ENCODE measurements around the gene PLA2G2E. TPM values are rescaled to one million over a fixed set of nuclear protein-coding genes. Genes with fewer than 3 reads are reported as not detected.
A peak's percentile ranks its signal among the peaks of the same experiment; 100 is the strongest.

Gene PLA2G2E, protein sequence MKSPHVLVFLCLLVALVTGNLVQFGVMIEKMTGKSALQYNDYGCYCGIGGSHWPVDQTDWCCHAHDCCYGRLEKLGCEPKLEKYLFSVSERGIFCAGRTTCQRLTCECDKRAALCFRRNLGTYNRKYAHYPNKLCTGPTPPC
- not detected for polyA plus RNA-seq (ENCODE audit: insufficient read length in 3 of 3)

DNA sequence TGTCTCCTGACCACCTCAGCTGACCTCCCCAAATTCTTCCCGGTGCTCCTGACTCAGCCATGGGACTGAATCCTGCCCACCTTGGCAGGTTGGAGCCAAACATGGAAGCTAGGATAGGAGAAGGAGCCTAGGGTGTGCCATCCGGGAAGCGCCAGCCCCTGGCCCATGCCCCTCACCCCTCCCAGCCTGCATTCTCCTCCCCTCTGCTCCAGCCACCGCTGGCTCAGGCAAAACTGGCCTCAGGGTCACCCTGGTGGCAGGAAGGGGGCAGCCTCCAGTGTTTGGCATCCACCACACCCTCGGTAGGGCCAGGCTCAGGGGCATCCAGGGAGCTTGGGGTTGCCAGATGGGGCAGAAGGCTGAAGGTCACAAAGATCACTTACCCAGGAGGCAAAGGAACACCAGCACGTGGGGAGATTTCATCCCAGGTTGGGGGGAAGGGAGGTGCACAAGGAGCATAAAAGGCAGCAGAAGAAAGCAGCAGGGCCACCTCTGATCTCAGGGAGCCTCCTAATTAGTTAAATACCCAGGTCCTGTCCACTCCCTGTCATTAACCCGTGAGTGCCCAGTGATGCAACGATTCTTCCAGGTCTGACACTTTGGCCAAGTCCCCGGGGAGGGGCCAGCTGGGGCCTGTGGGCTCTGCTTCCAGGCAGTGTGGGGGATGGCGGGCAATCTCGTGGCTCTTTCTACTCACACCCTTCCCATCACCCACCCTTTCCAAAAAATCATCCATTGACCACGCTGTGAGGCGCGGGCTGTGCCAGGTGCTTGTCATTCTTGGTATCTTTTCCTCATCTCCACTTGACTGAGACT is at the start of gene PLA2G2E:
Gene PLA2G2E (minus strand): TSS at position 481 of the 816 bp plus-strand sequence. CDS start 58 bp downstream, at position 423.
- no peak for DNase-seq (ENCODE audit: low read depth in 3 of 3, low spot score in 2 of 3)

DNA sequence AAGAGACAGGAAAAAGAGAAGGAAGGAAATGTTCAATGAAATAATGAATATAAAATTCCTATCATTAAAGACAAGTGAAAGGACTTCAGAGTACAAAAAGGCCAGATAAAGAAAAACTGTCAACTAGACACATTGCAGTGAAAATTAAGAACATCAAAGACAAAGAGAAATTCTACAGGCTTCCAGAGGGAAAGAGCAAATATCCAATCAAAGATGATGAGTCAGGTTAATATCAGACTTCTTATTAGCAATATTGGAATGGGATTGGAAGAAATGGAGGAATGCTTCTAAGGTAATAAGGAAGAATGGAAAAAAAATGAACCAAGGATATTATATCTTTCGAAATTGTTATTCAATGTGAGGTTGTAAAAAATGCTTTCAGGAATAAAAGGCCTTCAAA is 48.2 kb upstream of the PLA2G2E start:
- no peak for DNase-seq (ENCODE audit: low read depth in 3 of 3, low spot score in 2 of 3)

DNA sequence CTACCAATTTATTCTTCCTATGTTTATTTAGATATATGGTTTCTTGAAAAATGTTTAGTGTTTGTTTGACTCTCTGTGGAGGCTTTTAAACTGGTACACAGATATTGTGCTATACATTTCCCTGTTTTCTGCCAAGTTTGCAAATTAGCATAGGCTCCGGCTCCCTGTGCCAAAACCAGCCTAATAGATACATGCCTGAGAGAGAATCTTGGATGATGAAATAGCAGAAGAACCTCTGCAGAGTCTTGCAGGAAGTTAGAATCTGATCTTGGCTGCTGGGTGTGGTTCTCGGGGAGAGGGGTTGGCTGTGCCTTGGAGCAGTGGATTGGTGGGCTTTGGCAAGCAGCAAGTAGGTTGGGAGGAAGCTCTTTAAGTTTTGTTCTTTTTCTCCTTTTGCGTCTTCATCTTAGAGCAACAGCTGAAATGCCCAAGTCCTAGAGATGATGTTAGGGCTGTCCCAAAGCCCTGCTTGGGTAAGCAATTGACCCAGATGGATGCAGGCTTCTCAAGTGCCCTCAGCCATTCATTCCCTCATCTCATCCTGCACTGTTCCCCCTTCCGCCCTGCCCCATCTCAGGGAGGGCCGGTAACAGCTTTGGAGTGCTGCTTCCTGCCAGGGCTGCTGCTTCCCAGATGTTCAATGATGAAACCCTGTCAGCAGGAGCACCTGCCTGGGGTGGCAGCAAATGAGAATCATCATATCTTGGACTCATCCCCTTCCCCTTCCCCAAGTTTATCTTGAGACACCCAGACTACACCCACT is 46.7 kb upstream of the PLA2G2E start:
- no peak for DNase-seq (ENCODE audit: low read depth in 3 of 3, low spot score in 2 of 3)

DNA sequence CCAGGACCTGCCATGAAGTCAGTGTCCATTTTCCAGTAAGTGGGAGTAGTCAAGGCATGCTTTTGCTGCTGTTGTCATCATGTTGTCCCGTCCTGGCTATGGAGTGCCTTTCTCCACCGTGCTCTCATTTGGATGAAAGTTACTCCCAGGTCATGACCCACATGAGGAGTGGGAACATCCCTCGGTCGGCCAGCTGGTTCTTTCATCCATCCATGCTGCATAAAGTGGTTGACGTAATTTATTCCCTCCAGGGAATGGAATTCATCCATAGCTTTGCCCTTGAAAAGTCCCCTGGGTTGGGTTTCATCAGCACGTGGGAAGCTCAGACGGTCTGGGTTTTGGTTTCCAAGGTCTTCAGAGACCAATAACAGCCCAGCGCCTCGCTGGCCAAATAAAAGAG is 44.4 kb upstream of the PLA2G2E start:
- peak; percentile 23 to 61 (median 54) for DNase-seq (ENCODE audit: low read depth in 3 of 3, low spot score in 2 of 3)

DNA sequence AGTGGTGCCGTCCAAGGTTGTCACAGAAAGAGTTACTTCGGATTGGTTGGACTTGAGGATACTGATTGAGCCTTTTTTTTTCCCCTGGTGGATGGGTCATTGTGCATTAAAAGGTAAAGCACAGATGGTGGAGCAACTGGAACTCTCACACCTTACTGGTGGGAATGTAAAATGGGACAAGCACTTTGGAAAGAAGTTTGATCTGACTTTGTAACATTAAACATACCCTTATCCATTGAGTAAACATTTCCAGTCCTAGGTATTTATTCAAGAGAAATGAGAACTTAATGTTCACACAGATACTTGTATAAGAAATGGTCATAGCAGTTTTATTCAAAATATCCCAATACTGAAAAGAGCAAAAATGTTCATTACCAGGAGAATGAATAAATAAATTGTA is 41.1 kb upstream of the PLA2G2E start:
- DNase-seq (ENCODE audit: low read depth in 3 of 3, low spot score in 2 of 3), result no peak

DNA sequence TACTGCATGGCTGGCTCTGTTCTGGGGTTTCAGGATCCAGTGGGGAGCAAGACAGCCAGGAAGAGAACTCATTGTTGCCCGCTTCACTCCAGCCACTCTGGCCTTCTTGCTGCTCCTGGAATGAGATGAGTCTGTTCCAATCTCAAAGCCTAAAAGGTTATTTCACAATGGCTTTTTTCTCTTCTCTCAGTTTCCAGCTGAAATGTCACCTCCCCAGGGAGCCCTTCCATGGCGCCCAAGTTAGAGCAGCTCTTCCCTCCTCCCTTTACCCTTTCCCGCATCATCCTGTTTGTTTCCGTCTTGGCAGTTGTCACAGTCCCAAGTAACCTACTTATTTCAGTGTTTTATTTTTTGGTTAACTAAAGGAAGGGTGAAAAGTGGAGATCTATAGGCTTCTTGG is 40.2 kb upstream of the PLA2G2E start:
- DNase-seq (ENCODE audit: low read depth in 3 of 3, low spot score in 2 of 3), result no peak

DNA sequence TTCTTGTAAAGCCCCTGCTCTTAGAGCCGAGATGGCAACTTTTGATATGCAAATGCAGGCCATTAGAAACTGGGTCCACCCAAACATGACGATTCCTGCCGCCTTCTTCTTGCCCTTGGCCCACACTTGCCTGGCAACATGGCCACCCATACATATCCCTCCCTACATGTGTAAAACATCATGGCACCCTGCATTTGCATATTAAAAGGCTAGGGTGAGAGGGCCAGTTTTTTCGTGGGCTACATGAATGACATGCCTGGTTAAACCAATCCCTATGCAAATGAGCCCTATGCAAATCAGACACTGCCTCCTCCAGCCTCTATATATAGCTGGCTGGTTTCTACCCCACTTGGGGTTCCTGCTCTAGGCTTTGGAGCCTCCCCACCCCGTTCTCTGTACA is 37.2 kb upstream of the PLA2G2E start:
- no peak for DNase-seq (ENCODE audit: low read depth in 3 of 3, low spot score in 2 of 3)

DNA sequence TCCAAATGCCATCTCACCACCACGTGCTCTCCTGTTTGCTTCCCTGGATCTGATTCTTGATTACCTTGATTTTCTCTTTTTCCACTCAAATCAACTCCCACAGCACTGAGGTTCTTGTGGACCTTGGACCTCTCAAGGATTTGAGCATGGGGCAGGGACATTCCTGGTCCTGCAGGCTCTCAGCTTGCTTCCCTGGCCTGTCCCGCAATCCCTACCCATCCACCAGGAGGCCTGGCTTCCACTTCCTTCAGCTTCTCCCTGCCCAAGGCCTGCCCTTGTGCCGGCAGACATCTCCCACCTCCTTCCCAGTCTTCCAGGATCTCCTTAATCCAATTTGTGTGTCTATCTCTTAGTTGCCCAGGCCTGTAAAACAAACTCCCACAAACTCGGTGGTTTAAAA is 34.4 kb upstream of the PLA2G2E start:
- DNase-seq (ENCODE audit: low read depth in 3 of 3, low spot score in 2 of 3), result no peak

DNA sequence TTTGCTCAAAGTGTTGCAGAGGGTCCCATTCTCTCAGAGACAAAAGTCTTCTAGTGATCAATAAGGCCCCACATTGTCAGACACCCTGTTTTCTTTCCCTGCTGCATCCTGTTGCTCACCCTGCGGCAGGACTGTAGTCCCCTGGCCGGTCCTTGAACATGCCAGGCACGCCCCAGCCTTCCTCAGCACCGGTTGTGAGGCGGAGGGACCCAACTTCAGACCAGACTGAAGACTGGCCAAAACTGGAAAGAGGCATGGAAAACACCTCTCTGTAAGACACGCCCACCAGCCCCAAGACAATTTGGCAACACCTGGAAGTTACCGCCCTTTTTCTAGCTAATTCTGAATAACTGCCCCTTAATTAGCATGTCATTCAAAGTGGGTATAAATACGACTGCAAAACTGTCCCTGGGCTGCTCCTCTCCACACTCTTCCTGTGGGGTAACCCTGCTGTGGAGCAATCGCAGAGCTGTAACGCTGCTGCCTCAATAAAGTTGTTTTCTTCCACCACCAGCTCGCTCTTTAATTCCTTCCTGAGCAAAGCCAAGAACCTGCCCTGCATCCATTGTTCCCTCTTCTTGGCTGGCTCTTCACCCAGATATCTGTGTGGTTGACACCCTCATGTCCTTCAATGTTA is 32.2 kb upstream of the PLA2G2E start:
- no peak for DNase-seq (ENCODE audit: low read depth in 3 of 3, low spot score in 2 of 3)

DNA sequence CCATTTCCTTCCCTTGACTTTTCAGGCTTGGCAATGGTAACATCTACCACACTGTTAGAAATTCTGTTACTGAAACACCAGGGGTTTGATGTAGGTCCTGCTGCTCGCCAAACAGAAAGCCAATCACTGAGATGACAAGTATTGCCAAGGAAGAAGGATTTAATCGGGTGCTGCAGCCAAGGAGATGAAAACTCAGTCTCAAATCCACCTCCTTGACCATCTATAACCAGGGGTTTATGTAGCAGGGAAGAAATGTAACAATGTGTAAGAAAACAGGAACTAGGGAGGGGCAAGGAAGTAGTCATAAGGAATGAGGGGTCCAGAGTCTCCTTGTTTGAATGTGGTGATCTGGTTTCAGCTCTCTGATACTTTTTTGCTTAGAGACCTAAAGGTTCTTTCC is 30.6 kb upstream of the PLA2G2E start:
- DNase-seq (ENCODE audit: low read depth in 3 of 3, low spot score in 2 of 3), result no peak

DNA sequence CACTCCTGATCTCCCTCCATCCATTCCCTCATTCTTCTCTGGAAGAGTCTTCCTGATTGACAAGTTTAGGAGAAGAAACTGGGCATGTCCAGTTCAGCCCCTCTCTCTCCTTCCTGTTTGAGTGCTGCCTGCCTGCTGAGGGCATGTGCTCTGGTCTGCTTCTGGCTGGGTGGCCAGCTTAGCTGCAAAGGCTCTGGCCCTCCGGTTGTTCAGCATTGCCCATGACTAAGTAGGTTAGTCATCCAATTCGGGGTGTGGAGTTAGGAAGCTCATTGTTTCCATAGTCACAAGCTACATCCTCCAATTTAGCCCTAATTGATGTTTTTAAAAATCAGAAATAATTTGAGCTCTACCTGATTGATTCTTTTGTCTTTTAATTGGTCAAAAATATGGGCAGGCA is 25.6 kb upstream of the PLA2G2E start:
- DNase-seq (ENCODE audit: low read depth in 3 of 3, low spot score in 2 of 3), result no peak

DNA sequence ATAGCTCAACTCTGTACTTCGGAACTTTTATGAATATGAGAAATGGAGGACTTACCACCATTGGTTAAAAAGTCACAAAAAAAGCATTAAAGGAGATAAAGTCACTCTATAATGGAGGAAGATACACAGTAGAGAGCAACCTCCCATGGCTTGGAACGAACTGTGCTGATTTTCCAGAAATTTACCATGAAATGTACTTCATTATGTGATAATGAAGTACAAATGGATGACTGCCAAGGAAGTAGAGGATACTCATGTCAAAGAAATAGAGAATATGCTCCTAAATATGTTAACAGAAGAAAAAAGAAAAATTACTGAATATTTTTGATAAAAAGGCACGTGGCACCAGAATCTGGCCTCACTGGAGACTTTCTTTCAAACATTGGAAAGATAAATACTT is 23.6 kb upstream of the PLA2G2E start:
- DNase-seq (ENCODE audit: low read depth in 3 of 3, low spot score in 2 of 3), result no peak

DNA sequence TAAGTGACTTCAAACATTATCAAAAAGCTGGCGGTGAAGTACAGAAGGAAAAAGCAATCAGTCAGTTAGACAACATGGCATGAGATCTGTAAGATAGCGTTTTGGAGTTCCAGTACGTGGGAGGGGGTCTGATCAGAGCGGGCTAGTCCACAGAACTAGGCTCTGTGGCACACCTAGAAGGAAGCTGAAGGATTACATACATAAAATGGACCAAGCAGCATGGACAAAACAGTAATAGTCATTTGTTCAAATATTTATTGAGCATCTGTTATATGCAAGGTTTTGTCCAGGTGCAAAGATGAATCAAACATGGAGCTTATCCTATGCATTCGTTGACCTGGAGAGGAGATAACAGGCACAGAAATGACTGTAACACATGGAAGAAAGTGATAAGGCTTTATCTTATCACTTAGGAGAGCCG is 22.9 kb upstream of the PLA2G2E start:
- DNase-seq (ENCODE audit: low read depth in 3 of 3, low spot score in 2 of 3), result no peak

DNA sequence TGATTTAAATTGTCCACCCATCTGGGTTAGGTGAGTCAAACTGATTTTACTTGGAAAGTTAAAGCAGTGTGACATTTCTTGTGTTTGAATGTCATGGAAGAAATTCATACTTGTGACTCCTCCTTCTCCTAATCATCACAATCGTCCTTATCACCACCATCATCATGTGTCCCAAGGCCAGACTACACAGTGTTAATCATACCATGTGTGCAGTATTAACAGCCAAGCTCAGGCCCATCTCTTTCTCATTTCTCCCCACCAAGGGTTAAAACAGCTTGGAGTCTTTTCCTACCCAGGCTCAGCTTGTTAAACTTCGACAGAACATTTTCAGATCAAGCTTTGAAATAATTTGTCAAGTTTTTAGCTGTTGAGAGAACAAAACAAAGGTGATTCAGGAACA is 22.5 kb upstream of the PLA2G2E start:
- no peak for DNase-seq (ENCODE audit: low read depth in 3 of 3, low spot score in 2 of 3)

DNA sequence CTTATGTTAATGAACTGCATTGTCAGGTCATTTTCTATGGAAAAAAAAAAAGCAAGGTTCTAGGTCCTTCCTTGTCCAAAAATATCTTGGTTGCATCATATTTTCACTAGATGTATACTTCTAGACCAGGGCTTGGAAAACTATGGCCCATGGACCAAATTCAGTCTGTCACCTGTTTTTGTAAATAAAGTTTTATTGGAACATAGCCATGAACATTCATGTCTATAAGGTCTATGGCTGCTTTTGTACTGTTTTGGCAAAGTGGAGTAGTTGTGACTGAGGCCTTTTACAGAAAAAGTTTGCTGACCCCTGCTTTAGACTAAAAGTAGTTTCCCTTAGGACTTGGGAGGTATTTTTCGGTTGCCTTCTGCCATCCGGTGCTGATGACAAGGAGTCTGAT is 19.2 kb upstream of the PLA2G2E start:
- DNase-seq (ENCODE audit: low read depth in 3 of 3, low spot score in 2 of 3), result no peak

DNA sequence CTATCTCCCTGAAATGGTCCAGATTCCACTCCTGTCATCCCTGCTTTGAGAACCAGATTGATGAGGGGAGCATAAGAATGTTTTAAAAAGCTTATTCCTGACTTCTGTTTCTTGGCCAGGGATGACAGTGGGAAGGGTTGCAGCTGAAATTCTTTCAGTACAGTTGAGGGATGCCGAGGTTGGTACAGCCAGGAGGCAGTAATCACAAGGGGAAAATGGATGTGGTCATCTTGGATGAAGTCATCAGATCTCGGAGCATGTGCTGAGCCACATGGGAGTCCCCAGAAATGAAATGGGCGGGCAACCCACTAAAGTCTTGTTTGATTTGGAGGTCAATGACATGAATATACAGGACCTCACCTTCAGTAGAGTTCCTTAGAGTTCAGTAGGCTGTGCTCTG is 18.7 kb upstream of the PLA2G2E start:
- no peak for DNase-seq (ENCODE audit: low read depth in 3 of 3, low spot score in 2 of 3)

DNA sequence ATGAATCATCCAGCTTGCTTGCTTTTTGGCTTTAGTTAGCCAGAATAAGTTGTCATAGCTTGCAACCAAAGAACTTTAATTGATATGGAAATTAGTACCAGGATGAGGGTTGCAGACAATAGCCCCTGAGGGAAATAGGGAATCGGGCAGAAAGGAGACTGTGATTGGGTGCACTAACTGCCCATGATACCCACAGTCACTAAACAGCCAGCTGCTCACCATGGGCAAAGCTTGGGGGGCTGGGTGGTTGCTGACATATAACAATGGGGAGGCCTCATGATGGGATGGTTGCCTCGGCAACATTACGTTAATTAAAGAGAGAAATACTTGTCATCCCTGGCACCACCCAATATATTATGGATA is 17.8 kb upstream of the PLA2G2E start:
- no peak for DNase-seq (ENCODE audit: low read depth in 3 of 3, low spot score in 2 of 3)

DNA sequence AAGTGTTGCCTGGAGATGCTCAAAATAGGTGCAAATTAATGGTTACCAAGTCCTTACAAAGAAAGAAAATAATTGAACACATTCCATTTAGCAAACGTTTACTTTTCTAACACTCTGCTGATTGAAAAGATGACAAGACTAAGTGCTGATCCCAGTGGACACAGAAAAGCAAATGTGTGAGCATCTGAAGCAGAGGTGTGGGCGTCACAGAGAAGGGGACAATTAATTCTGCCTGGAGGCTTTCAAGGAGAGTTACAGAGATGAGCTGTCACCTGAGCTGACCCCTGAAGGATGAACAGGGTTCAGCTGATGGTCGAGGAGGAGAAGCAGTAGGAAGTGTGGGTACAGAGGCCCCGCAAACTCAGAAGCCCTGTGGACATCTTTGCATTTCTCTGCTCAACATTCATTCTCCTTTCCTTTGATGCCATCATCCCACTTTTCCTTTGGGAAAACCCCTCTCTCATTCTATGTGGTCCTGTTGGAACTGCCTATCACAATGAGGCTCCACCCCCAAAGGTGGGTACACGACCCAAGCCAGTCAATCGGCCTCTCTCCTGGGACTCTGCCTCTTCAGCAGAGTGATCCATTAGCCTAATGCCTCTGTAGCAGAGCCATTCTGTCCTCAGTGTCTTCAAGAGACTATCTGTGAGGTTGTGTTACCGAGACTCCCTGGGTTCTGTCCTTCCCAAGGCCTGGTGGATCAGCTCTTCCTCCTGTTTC is 17.2 kb upstream of the PLA2G2E start:
- DNase-seq (ENCODE audit: low read depth in 3 of 3, low spot score in 2 of 3), result no peak

DNA sequence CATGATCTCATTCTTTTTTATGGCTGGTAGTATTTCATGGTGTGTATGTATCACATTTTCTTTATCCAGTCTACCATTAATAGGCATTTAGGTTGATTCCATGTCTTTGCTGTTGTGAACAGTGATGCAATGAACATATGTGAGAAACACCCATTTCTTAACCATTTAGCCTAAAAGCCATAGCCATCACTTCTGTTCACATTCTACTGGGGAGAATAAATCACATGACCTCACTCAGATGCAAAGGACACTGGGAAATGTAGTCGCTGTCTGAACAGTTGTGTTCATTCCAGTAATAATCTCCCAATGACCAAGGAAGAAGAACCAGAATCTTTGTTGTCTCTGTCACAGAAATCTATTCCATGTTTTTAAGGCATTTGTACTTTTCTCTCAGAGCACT is 15.1 kb upstream of the PLA2G2E start:
- DNase-seq (ENCODE audit: low read depth in 3 of 3, low spot score in 2 of 3), result no peak

DNA sequence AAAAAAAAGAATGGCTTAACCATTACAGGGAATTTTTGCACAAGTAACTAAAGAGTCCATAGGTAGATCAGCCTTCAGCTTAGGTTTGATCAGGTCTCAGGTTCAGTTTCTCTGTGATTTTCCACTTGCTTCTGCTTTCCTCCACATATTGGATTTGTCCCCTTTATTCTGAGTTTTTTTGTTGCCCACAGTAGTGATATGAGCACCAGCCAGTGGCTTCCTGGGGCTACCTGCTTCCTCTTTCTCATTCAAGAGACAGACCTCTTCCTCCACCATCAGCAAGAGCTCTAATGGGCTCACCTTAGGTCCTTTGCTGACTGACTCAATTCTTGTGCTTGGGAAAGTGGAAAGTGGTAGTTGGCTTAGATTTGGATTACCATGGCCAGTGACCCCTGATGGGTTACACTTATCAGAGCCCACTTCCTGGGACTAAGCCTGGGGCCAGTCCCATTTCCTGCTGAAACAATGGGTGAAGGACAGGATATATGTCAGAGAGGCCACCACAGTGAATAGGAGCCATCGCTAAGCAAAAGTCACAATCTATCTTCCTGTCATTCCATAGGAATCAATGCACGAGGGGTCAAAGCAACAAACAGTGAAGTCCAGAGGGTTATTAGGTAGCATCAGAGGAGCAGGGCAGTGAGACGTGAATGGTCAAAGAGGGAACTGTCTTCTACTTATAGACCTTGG is 12.8 kb upstream of the PLA2G2E start:
- no peak for DNase-seq (ENCODE audit: low read depth in 3 of 3, low spot score in 2 of 3)

Measured in right renal cortex interstitium (tissue), 3 donors.